WI38 (cell line): ENCODE data around the gene DIAPH3.

Source experiments
- H3K4me3 ChIP-seq: 2 replicates; pipeline ENCODE4 v1.5.1; 2011; ENCODE audit warnings: low read depth, mild to moderate bottlenecking, control low read depth, low read length
- CTCF ChIP-seq: IDR thresholded peaks from 2 replicates; pipeline ENCODE4 v1.5.1; 2012; ENCODE audit warnings: low read depth, mild to moderate bottlenecking, control low read depth, low read length

DIAPH3 gene

GRCh38 chr13:59710416-59710815 lies 453.3 kb downstream of the DIAPH3 start:
- no peak overlapping the region for H3K4me3 ChIP-seq
- no peak for TF ChIP-seq CTCF

- no peak for TF ChIP-seq CTCF
- no peak overlapping the region for H3K4me3 ChIP-seq
These were observed 457.4 kb downstream of the DIAPH3 start for GRCh38 chr13:59706101-59706976.

- TF ChIP-seq CTCF, result no peak
- no peak overlapping the region for H3K4me3 ChIP-seq
These were observed 461.5 kb downstream of the DIAPH3 start for GRCh38 chr13:59702269-59702668.

GRCh38 chr13:59701261-59701660 lies 462.5 kb downstream of the DIAPH3 start:
- TF ChIP-seq CTCF, result no peak
- H3K4me3 ChIP-seq, result no peak overlapping the region

- no peak for TF ChIP-seq CTCF
- no peak overlapping the region for H3K4me3 ChIP-seq
These were observed 463.4 kb downstream of the DIAPH3 start for GRCh38 chr13:59700281-59700680.

GRCh38 chr13:59696271-59696670 lies 467.5 kb downstream of the DIAPH3 start:
- TF ChIP-seq CTCF, result no peak
- H3K4me3 ChIP-seq, result no peak overlapping the region

GRCh38 chr13:59691501-59692066 lies 472.1 kb downstream of the DIAPH3 start:
- no peak for TF ChIP-seq CTCF
- H3K4me3 ChIP-seq, result no peak overlapping the region
